GM18508 (cell line): ENCODE measurements around the gene TH.

Experiments used
- ATAC-seq: cut with Tn5 transposase; IDR thresholded peaks from one replicate; pipeline ENCODE4 v1.9.1; 2021; ENCODE audit warnings: moderate number of reproducible peaks; ENCODE audit not compliant: insufficient read depth, unreplicated experiment

The TH gene

GRCh38 chr11:2209370-2209801 lies 37.8 kb upstream of the TH start:
- ATAC-seq = no peak

- no peak for ATAC-seq
Observed at GRCh38 chr11:2208691-2209369, 37.2 kb upstream of the TH start.

GRCh38 chr11:2207773-2208621 lies 36.4 kb upstream of the TH start:
- no peak for ATAC-seq

GRCh38 chr11:2207212-2207611 lies 35.6 kb upstream of the TH start:
- ATAC-seq = no peak

- no peak for ATAC-seq
Observed at GRCh38 chr11:2205981-2206690, 34.5 kb upstream of the TH start.

- ATAC-seq = no peak
Observed at GRCh38 chr11:2205214-2205720, 33.7 kb upstream of the TH start.

GRCh38 chr11:2204361-2205213 lies 33.0 kb upstream of the TH start:
- no peak for ATAC-seq

- no peak for ATAC-seq
Observed at GRCh38 chr11:2203440-2204259, 32.0 kb upstream of the TH start.

- no peak for ATAC-seq
Observed at GRCh38 chr11:2202900-2203439, 31.4 kb upstream of the TH start.

GRCh38 chr11:2202071-2202899 lies 30.7 kb upstream of the TH start:
- ATAC-seq = no peak

- ATAC-seq = no peak
Observed at GRCh38 chr11:2201542-2201941, 29.9 kb upstream of the TH start.

- ATAC-seq = no peak
Observed at GRCh38 chr11:2200957-2201519, 29.4 kb upstream of the TH start.

GRCh38 chr11:2200536-2200935 lies 28.9 kb upstream of the TH start:
- no peak for ATAC-seq

GRCh38 chr11:2199466-2200341 lies 28.1 kb upstream of the TH start:
- no peak for ATAC-seq

- ATAC-seq = no peak
Observed at GRCh38 chr11:2198621-2199365, 27.2 kb upstream of the TH start.
